ENCODE results near the gene POP4. TPM values are rescaled to one million over a fixed set of nuclear protein-coding genes. Genes with fewer than 3 reads are reported as not detected.

The POP4 gene
- total and polyA plus RNA-seq, 11 donors = 41.2 to 157 (median 52.2) TPM

- peak; percentile 63 to 86 (median 75) for DNase-seq
- TF ChIP-seq POLR2A (IDR thresholded peaks at IDR 0.05) (peak; percentile 47 to 84), CTCF (IDR thresholded peaks at IDR 0.05) (no peak)
- peak; percentile 68 to 75 (median 71) for ATAC-seq
- Histone ChIP-seq H3K27me3 (no peaks in the 10 kb centered on the region), H3K4me3 (peak overlapping the region; percentile 55 to 98 (median 92)), H3K36me3 (no peaks in the 10 kb centered on the region), H3K9me3 (no peaks in the 10 kb centered on the region), H3K27ac (peak overlapping the region; percentile 80 to 98 (median 93)), H3K4me1 (peaks cover 14 to 78% (median 55%) of the 10 kb centered on the region in 12 donors)
- intact Hi-C loops (cut with DNase I) = loop anchor here (2.0 to 10.0 kb wide), 8 partner anchors 13 to 61 kb away; partner anchors contain the start of genes C19orf12 (in 7 of the 10) and POP4 (in 3 of the 10)
- 2 to 6% (median 3%) methylated on average over 19 to 30 of the region's 30 CpGs for WGBS, 4 donors
Measured at GRCh38 chr19:29665826-29666577, 59.9 kb downstream of the POP4 start.

Other genes starting within 250 kb of the POP4 start
- not detected for gene VSTM2B, start 80.3 kb upstream of the POP4 start, total RNA-seq
- gene VSTM2B, start 80.3 kb upstream of the POP4 start, polyA plus RNA-seq = not detected
- 10 to 100 TPM in 8 of 9 donors, 1 to 10 TPM in 1; 7.8 to 46.1 (median 17.5) TPM for gene PLEKHF1, start 59.2 kb downstream of the POP4 start, total RNA-seq
- 10 to 100 TPM; 38.6 to 42.0 TPM for gene PLEKHF1, start 59.2 kb downstream of the POP4 start, polyA plus RNA-seq
- 10 to 100 TPM; 35.7 to 80.3 (median 49.2) TPM for gene C19orf12, start 109.0 kb downstream of the POP4 start, total RNA-seq
- gene C19orf12, start 109.0 kb downstream of the POP4 start, polyA plus RNA-seq = 10 to 100 TPM; 34.0 to 47.1 TPM
- 1 to 10 TPM; 1.3 to 5.4 (median 2.5) TPM for gene CCNE1, start 205.7 kb downstream of the POP4 start, total RNA-seq
- gene CCNE1, start 205.7 kb downstream of the POP4 start, polyA plus RNA-seq = 1 to 10 TPM; 1.5 to 4.5 TPM